SKM-1 treated with dmso at 0.1 percent for 144 hours (cell line): ENCODE data around the gene AGAP3.
A peak's percentile ranks its signal among the peaks of the same experiment; 100 is the strongest.

Source experiments
- DNase-seq: peaks from one replicate; lab custom pipeline; 2025; ENCODE audit not compliant: unreplicated experiment; lab: John Stamatoyannopoulos, UW

The AGAP3 gene

DNA sequence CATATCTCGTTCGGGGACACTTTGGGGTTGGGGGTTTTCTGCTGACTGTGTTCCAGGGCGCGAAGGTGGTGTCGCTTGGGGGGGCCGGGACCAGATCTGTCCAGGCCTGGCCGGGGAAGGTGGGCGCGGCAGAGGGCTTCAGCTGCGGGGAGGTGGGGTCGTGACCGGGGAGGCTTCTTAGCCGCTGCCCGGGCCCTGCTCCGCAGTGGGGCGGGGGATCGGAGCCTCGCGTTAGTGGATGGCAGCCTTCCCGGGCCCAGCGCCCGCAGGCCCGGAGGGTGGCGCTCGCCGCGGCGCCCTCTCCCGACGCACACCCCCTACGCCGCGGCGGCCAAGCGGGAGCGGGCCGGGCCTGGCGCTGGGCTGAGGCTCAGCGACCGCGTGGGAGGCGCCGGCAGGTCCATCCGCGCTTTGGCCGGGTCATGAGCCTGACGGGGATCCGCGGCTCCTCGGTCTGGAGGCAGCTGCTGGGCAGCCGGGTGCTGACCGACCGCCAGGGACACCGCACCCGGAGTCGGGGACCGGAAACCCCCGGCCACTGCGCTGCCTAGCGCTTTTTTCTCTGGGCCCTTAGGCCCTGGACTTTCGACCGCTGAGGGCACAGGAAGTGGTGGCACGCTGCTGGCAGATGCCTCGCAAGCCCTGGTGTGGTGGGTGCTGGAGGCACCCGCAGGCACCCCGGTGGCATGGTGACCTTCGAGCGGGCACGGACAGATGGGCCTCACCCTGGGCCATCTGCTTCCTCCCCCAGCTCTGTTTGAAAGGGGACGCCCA lies 1.2 kb downstream of the AGAP3 start:
- no peak for DNase-seq

GRCh38 chr7:151088019-151088855 lies 2.0 kb downstream of the AGAP3 start:
- no peak for DNase-seq

DNA sequence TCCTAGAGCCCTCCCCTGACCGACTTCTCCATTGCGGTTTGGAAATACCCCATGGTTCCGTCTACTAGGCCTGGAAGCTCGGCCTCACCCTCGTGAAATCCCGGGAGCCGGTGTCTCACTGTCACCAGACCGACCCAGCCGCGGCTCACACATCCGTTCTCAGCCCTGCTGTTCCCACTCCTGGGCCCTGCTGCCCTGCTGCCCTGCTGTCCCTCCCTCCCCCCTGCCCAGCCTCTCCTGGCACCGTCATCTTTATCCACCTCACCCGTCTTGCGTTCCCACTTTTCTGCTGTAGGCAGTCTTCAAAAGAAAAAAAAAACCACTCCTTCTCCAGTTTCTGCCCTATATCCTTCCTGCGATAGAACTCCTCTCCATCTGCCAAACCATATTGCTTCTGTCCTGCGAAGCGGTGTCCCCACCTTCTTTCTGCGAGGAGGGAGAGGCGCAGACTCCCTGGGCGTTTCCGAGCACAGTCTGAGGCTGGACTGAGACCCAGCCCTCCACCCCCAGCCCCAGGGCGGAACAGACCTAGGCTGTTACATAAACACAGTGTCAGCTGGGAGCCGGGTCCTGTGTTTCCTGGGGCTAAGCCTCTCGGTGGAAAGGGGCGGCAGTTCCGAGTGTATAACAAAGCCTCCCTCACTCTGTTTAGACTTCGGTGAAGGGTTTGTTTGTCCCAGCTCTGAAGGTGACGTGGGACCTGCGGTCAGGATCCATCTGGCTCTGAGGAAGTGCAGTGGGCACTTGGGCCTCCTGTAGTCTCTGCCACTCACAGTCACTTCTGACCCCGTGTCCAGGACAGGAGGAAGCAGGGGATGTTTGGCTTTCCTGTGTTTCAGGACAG lies 2.8 kb downstream of the AGAP3 start:
- DNase-seq, result no peak

DNA sequence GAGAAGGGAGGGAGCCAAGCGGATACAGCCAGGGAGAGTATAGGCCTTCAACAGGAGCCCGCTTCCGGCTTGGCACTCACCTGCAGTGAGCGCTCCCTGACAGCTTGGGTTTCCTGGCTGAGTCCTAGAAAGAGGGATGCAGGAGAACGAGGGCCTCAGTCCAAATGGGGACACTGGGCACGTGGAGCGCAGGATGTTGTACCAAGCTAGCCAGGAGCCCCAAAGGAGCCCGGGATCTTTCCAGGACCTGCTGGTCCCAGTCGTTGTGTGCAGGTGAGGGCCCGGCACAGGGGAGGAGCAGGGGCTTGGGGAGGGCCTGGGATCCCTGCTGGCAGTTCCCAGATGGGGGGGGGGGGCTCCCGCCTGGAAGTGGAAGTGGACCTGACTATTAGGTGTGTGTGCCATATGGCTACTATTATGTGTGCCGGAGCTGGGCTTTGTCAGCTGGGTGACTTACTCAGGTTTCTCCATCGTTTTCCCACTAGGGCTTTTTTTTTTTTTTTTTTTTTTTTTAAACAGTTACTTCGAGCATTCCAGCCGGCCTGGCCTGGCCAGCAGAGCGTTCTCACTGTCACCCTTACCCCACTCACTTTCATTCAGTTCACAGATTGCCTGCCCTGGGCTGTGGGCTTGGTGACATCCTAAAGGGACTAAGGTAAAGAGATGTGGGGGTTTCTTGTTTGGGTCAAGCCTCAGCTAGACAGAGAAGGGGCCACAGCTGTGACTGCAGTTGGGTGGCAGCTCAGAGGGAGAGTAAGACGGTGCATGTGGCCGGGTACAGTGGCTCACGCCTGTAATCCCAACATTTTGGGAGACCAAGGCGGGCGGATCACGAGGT lies 3.8 kb downstream of the AGAP3 start:
- DNase-seq, result no peak

DNA sequence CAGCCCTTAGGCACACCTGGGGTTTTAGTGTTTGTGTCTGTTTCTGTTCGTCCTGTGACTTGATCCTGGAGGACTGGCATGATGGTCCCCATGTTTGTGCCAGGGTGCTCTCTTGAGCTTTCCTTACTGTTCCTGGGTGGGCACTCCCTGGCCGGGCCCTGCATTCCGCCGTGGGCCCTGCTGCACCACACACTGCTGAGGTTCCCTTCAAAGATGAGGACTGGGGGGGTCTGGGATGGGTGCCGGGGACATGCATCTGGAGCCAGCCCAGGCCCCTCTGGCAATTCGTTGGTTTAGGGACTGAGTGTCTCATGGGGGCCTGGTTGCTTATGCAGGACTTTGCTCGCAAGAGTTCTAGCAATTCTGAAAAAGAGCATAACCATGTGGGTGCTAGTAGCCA lies 4.7 kb downstream of the AGAP3 start:
- DNase-seq, result no peak

GRCh38 chr7:151091431-151091830 lies 5.2 kb downstream of the AGAP3 start:
- DNase-seq, result peak; percentile 3

DNA sequence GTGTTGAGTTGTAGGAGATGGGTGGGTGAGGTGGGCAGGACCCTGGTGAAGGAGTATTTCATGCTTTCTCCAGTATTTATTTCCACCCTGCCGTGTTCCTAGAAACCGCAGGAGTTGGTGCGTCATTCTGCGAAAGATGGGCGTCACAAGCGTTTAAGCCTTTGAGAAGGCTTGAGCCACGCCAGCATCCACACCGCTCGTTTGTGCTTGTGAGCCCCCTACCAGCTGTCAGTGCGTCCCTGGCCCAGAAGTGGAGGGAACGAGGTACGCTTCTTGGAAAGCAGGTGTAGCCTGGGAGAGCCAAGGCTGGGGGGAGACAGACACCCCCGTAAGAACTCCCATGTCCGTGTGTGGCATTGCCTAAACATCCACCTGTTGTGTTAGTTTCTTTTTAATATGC lies 5.7 kb downstream of the AGAP3 start:
- DNase-seq, result no peak

DNA sequence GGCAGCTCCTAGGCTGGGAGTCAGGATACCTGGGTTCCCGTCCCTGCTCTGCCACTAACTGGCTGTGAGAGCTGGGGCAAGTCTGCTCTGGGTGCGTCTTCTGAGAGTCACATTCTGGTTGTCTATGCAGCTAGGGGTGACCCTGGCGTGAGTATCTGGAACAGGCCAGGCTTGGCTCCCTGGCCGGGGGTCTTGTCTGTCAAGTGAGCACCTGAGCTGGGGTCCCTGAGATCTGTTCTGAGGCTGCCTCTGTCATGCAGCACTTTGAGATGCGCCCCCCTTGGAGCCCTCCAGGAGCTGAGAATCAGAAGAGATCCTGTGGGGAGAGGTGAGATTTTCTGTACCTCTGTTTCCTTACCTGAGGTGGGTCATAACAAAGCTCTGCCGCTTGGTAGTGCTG lies 7.5 kb downstream of the AGAP3 start:
- no peak for DNase-seq

- no peak for DNase-seq
These were observed 8.4 kb downstream of the AGAP3 start for GRCh38 chr7:151094675-151095074.

GRCh38 chr7:151095123-151095797 lies 9.0 kb downstream of the AGAP3 start:
- no peak for DNase-seq

DNA sequence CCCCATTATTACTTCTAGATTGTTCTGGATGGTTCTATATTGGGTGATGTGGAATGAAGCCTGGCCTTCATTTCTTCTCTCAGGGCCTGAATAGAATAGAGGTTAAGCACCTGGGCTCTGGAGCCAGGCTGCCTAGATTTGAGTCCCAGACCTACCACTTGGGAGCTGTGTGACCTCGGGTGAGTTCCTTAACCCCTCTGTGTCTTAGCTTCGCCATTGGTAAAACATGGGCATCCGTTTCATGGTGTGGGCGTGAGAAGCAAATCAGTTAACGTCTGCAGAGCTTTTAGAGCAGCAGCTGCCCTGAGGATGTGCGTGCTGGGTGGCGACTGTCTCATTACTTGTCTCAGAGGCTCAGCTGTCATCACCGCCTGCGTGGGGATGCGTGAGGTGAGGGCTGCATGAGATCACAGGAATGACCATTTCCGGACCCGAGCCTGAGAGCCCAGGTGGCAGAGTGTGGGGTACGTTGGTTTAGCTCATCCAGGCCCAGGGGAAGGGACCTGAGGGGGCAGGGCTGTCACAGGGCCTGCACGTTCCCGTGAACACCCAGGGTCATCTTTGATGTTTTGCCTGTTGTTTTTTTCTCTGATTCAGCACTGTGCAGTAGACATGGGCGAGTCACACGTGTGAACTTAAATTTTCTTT lies 9.7 kb downstream of the AGAP3 start:
- no peak for DNase-seq

DNA sequence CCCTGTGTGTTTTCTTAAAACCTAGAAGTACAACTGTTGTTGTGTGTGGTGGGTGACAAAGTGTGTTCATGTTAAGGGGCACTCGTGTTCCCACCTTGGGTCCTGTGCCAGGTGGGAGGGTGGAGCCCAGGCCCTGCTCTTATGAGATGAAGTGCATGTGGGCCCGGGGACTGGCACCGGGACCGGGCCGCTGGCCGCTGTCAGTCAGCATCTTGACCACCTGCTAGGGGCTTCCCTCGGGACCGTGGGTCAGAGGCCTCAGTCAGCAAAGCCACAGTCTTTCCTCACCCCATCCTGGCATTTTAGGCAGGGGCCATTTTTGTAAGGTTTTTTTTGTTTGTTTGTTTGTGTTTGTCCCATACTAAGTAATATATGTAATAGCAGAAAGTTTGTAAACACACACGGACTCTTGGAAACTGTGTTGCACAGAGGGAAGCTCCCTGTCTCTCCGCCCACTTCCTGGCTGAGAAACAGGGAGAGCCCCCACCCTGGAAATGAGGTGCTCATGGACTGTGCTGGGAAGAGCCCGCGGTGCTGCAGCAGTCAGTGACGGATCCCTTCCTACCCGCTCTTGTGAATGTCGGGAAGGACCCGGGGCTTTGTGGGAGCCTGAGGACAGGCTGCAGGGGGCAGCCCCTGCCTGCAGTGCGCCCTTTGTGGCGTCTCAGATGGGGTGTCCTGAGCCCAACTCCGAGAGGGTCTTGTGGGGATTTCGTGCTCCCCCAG lies 13.4 kb downstream of the AGAP3 start:
- DNase-seq, result no peak

- DNase-seq, result no peak
These were observed 14.6 kb downstream of the AGAP3 start for GRCh38 chr7:151100921-151101320.

GRCh38 chr7:151101621-151102396 lies 15.5 kb downstream of the AGAP3 start:
- no peak for DNase-seq

- no peak for DNase-seq
These were observed 16.7 kb downstream of the AGAP3 start for GRCh38 chr7:151102991-151103390.

- DNase-seq, result no peak
These were observed 17.7 kb downstream of the AGAP3 start for GRCh38 chr7:151103973-151104372.

DNA sequence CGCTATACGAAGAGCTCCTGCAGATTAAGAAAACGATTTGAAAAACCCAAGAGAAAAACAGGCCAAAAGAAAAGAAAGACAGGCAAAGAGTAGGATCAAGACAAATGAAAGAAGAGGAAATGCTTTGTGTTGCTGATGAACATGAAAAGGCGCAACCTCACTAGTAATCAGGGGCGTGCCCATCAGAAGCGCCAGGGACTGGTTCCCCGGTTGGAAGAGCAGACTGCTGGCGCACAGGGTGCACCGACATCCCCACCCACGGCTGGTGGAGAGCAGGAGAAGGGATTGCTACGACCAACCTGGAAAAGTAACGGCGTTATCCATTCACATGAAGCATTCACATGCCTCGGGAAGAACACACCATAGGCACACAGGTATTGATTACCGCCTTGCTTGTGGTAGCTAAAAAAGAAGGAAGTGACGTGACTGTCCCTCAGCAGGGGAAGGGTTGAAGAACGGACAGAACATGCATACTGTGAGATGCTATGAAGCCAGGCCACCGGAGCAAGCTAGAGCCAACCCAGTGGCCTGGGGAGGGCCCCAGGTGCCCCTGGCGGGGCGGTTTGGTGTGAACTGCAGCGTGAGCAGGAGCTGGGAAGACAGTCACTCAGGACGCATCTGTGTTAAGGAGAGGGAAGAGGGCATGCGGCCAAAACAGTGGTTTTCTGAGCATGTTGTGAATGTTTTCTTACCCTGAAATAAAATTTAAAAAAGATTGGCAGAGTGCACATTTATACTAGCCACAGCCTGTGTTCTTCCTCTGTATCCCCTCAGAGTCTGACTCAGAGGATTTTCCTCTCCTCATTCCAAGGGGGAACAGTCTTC lies 18.3 kb downstream of the AGAP3 start:
- no peak for DNase-seq
